Measurements from ENCODE around the gene MRPL4. TPM values are rescaled to one million over a fixed set of nuclear protein-coding genes. Genes with fewer than 3 reads are reported as not detected.

The MRPL4 gene
- total and polyA plus RNA-seq, 2 of the 13 experiments (the other 11 are each of a cell fraction or from before 2014, with no cell fraction given) = 40.6 to 42.5 TPM

DNA sequence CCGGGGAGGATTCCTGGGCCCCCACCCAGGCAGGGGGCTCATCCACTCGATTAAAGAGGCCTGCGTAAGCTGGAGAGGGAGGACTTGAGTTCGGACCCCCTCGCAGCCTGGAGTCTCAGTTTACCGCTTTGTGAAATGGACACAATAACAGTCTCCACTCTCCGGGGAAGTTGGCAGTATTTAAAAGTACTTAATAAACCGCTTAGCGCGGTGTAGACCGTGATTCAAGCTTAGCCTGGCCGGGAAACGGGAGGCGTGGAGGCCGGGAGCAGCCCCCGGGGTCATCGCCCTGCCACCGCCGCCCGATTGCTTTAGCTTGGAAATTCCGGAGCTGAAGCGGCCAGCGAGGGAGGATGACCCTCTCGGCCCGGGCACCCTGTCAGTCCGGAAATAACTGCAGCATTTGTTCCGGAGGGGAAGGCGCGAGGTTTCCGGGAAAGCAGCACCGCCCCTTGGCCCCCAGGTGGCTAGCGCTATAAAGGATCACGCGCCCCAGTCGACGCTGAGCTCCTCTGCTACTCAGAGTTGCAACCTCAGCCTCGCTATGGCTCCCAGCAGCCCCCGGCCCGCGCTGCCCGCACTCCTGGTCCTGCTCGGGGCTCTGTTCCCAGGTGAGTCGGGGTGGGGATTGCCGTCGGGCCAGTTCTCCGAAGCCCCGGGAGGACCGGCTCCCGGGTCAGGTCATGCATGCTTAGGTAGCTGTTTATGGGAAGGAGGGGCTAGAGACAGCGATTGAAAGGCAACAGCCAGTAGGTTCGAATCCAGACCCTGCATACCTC, 18.8 kb downstream of the MRPL4 start, which contains the start of gene ICAM1 (continued):
- TF ChIP-seq KDM5B (CRISPR knock-in tag; IDR thresholded peaks at IDR 0.05; ENCODE audit: borderline replicate concordance) (peak; percentile 87), ZBTB7B (CRISPR knock-in tag; IDR thresholded peaks at IDR 0.05) (peak; percentile 90; the same call in 1 of the 2 replicates), SPEN (CRISPR knock-in tag; IDR thresholded peaks at IDR 0.05; ENCODE audit: low read depth) (peak; percentile 44; the same call in 1 of the 2 replicates), NCOA5 (CRISPR knock-in tag; IDR thresholded peaks at IDR 0.05) (no peak), ZNF335 (CRISPR knock-in tag; IDR thresholded peaks at IDR 0.05) (peak; percentile 70; the same call in 1 of the 2 replicates), ZNF180 (CRISPR knock-in tag; IDR thresholded peaks at IDR 0.05; ENCODE audit: borderline replicate concordance, low read depth) (no peak), KDM2A (CRISPR knock-in tag; IDR thresholded peaks at IDR 0.05; ENCODE audit: borderline replicate concordance, low read depth) (peak; percentile 87), ZNF251 (CRISPR knock-in tag; IDR thresholded peaks at IDR 0.05) (no peak), CEBPG (CRISPR knock-in tag; IDR thresholded peaks at IDR 0.05) (peak; percentile 43; the same call in 1 of the 2 replicates), SMC3 (IDR thresholded peaks at IDR 0.05; ENCODE audit: low read length) (no peak), ISX (CRISPR knock-in tag; conservative IDR thresholded peaks at IDR 0.05) (no peak), ZNF354B (CRISPR knock-in tag; IDR thresholded peaks at IDR 0.05) (0 out of 2 replicates have a peak, but pooled peaks have one; percentile 72), NFIB (CRISPR knock-in tag; IDR thresholded peaks at IDR 0.05; ENCODE audit: borderline replicate concordance) (no peak), CENPX (CRISPR knock-in tag; IDR thresholded peaks at IDR 0.05) (no peak), RBAK (CRISPR knock-in tag; IDR thresholded peaks at IDR 0.05) (no peak), ZNF598 (CRISPR knock-in tag; IDR thresholded peaks at IDR 0.05; ENCODE audit: borderline replicate concordance) (peak; percentile 37; the same call in 1 of the 2 replicates), GZF1 (CRISPR knock-in tag; IDR thresholded peaks at IDR 0.05) (peak; percentile 29; the same call in 1 of the 2 replicates), POLR2AphosphoS2 (IDR thresholded peaks at IDR 0.05; ENCODE audit: low read depth, low read length) (no peak), ATM (IDR thresholded peaks at IDR 0.05; ENCODE audit: borderline replicate concordance) (no peak)
- TF ChIP-seq, protein P1, sequence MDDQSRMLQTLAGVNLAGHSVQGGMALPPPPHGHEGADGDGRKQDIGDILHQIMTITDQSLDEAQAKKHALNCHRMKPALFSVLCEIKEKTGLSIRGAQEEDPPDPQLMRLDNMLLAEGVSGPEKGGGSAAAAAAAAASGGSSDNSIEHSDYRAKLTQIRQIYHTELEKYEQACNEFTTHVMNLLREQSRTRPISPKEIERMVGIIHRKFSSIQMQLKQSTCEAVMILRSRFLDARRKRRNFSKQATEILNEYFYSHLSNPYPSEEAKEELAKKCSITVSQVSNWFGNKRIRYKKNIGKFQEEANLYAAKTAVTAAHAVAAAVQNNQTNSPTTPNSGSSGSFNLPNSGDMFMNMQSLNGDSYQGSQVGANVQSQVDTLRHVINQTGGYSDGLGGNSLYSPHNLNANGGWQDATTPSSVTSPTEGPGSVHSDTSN (CRISPR knock-in tag; IDR thresholded peaks at IDR 0.05; ENCODE audit: borderline replicate concordance) = no peak
- TF ChIP-seq, protein P2, sequence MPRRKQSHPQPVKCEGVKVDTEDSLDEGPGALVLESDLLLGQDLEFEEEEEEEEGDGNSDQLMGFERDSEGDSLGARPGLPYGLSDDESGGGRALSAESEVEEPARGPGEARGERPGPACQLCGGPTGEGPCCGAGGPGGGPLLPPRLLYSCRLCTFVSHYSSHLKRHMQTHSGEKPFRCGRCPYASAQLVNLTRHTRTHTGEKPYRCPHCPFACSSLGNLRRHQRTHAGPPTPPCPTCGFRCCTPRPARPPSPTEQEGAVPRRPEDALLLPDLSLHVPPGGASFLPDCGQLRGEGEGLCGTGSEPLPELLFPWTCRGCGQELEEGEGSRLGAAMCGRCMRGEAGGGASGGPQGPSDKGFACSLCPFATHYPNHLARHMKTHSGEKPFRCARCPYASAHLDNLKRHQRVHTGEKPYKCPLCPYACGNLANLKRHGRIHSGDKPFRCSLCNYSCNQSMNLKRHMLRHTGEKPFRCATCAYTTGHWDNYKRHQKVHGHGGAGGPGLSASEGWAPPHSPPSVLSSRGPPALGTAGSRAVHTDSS (CRISPR knock-in tag; conservative IDR thresholded peaks at IDR 0.05) = no peak
- TF ChIP-seq, protein P3, sequence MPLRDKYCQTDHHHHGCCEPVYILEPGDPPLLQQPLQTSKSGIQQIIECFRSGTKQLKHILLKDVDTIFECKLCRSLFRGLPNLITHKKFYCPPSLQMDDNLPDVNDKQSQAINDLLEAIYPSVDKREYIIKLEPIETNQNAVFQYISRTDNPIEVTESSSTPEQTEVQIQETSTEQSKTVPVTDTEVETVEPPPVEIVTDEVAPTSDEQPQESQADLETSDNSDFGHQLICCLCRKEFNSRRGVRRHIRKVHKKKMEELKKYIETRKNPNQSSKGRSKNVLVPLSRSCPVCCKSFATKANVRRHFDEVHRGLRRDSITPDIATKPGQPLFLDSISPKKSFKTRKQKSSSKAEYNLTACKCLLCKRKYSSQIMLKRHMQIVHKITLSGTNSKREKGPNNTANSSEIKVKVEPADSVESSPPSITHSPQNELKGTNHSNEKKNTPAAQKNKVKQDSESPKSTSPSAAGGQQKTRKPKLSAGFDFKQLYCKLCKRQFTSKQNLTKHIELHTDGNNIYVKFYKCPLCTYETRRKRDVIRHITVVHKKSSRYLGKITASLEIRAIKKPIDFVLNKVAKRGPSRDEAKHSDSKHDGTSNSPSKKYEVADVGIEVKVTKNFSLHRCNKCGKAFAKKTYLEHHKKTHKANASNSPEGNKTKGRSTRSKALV (CRISPR knock-in tag; IDR thresholded peaks at IDR 0.05) = 0 out of 2 replicates have a peak, but pooled peaks have one; percentile 48
- TF ChIP-seq, protein P4, sequence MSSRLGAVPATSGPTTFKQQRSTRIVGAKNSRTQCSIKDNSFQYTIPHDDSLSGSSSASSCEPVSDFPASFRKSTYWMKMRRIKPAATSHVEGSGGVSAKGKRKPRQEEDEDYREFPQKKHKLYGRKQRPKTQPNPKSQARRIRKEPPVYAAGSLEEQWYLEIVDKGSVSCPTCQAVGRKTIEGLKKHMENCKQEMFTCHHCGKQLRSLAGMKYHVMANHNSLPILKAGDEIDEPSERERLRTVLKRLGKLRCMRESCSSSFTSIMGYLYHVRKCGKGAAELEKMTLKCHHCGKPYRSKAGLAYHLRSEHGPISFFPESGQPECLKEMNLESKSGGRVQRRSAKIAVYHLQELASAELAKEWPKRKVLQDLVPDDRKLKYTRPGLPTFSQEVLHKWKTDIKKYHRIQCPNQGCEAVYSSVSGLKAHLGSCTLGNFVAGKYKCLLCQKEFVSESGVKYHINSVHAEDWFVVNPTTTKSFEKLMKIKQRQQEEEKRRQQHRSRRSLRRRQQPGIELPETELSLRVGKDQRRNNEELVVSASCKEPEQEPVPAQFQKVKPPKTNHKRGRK (CRISPR knock-in tag; IDR thresholded peaks at IDR 0.05) = no peak
- TF ChIP-seq, protein P5, sequence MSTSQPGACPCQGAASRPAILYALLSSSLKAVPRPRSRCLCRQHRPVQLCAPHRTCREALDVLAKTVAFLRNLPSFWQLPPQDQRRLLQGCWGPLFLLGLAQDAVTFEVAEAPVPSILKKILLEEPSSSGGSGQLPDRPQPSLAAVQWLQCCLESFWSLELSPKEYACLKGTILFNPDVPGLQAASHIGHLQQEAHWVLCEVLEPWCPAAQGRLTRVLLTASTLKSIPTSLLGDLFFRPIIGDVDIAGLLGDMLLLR (CRISPR knock-in tag; IDR thresholded peaks at IDR 0.05) = peak; percentile 49; the same call in 1 of the 2 replicates

Data from HepG2 (cell line).